Pons (tissue), 1 donor: Measurements from ENCODE around the gene MRI1.
"Not testable (repeated sequence)": the region's sequence is repeated elsewhere in the genome, so short reads cannot be mapped to it uniquely, and the experiment has no call there.

Experiments used
- DNase-seq: peaks from one replicate; pipeline ENCODE4 v3.0.0-alpha.2; 2016; ENCODE audit warnings: low spot score

MRI1 gene

GRCh38 chr19:13764101-13764807 lies at the start of gene MRI1:
Gene MRI1, plus strand, starts transcription at chr19:13764522. Its CDS starts 67 bp downstream, at chr19:13764589.
- peak; percentile 40 for DNase-seq

- no peak for DNase-seq
Measured at GRCh38 chr19:13717194-13717643, 47.1 kb upstream of the MRI1 start.

GRCh38 chr19:13718733-13719132 lies 45.6 kb upstream of the MRI1 start:
- peak; percentile 80 for DNase-seq

- DNase-seq: no peak
Measured at GRCh38 chr19:13722146-13722545, 42.2 kb upstream of the MRI1 start.

- DNase-seq: no peak
Measured at GRCh38 chr19:13723206-13723605, 41.1 kb upstream of the MRI1 start.

GRCh38 chr19:13726323-13726722 lies 38.0 kb upstream of the MRI1 start:
- no peak for DNase-seq

GRCh38 chr19:13727798-13728197 lies 36.5 kb upstream of the MRI1 start:
- no peak for DNase-seq

GRCh38 chr19:13729859-13730258 lies 34.5 kb upstream of the MRI1 start:
- DNase-seq: no peak

GRCh38 chr19:13731147-13731964 lies 33.0 kb upstream of the MRI1 start:
- DNase-seq: peak; percentile 99

- DNase-seq: no peak
Measured at GRCh38 chr19:13732337-13732736, 32.0 kb upstream of the MRI1 start.

GRCh38 chr19:13734751-13735150 lies 29.6 kb upstream of the MRI1 start:
- DNase-seq: no peak

GRCh38 chr19:13738073-13738472 lies 26.2 kb upstream of the MRI1 start:
- DNase-seq: no peak

GRCh38 chr19:13741893-13742292 lies 22.4 kb upstream of the MRI1 start:
- no peak for DNase-seq

- no peak for DNase-seq
Measured at GRCh38 chr19:13742756-13743155, 21.6 kb upstream of the MRI1 start.

- DNase-seq: no peak
Measured at GRCh38 chr19:13744174-13744573, 20.1 kb upstream of the MRI1 start.

GRCh38 chr19:13747098-13747453 lies 17.2 kb upstream of the MRI1 start:
- DNase-seq: no peak

- no peak for DNase-seq
Measured at GRCh38 chr19:13748169-13748828, 16.0 kb upstream of the MRI1 start.

- DNase-seq: no peak
Measured at GRCh38 chr19:13751436-13751835, 12.9 kb upstream of the MRI1 start.

- DNase-seq: not testable (repeated sequence)
Measured at GRCh38 chr19:13753622-13754021, 10.7 kb upstream of the MRI1 start.

- no peak for DNase-seq
Measured at GRCh38 chr19:13756210-13756609, 8.1 kb upstream of the MRI1 start.

GRCh38 chr19:13757805-13758772 lies 6.2 kb upstream of the MRI1 start:
- no peak for DNase-seq

- DNase-seq: no peak
Measured at GRCh38 chr19:13758795-13759194, 5.5 kb upstream of the MRI1 start.
